Epithelial cell of proximal tubule (primary cell): ENCODE data around the gene SP9. TPM values are rescaled to one million over a fixed set of nuclear protein-coding genes. Genes with fewer than 3 reads are reported as not detected.

ENCODE experiments used
- DNase-seq: peaks from one replicate; pipeline ENCODE4 v3.0.0-alpha.2; 2011; ENCODE audit warnings: low read depth
- H3K4me3 ChIP-seq: 2 replicates; pipeline ENCODE4 v1.5.1; 2011; ENCODE audit warnings: low read depth, mild to moderate bottlenecking, low read length
- total RNA-seq: library from RNA; depleted of rRNA; stranded (reverse); fragments of >200 nt; gene quantifications from 2 replicates; pipeline ENCODE4 v1.2.3, GENCODE V29; 2015
- TF ChIP-seq, protein P1 (sequence below): conservative IDR thresholded peaks from 2 replicates; pipeline ENCODE4 v1.5.1; 2012; ENCODE audit warnings: low read depth, mild to moderate bottlenecking, low read length

SP9 gene
- total RNA-seq, 1 donor from 2014 or later = 0.06 TPM

DNA sequence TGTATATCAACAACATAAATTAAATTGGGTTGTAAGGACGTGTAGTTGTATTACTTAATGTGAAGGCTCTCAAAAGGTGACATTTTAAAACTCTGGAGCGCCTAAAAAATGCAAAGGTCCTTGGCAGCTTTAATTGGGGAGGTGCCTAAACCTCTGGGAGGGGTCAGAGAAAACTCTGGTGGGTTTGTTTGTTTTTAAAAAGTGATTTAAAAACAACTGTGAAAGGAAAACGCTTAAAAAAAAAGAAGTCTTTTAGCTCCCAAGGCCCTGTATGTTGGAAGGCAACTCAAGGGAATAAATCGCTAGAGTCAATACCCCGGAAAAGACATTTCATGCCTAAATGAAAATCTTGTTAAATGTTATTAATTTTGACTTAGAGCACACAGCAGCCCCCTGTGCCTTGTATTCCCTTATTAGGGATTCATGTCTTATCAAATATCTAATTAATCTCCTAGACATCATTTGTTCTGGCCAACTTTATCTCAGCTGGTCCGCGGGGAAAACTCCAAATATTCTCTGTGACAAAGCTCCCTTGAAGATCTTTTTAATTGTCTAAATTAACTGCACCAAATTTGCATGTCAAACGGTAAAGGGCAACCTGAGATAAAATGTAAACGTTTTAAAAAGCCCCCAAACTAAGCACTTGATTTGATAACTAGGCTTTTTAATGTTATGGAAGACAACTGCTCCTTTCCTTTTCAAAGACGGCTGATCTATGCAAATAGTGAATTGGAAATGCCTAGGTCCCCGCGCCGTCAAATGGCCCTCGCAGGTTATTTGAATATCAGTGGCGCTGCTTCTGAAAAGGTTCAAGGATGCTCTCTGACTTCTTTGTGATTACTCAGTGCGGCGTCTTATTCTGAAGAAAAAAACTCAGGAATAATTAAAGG, 4.2 kb downstream of the SP9 start:
- no peak overlapping the region for H3K4me3 ChIP-seq
- no peak for DNase-seq
- TF ChIP-seq, protein P1, sequence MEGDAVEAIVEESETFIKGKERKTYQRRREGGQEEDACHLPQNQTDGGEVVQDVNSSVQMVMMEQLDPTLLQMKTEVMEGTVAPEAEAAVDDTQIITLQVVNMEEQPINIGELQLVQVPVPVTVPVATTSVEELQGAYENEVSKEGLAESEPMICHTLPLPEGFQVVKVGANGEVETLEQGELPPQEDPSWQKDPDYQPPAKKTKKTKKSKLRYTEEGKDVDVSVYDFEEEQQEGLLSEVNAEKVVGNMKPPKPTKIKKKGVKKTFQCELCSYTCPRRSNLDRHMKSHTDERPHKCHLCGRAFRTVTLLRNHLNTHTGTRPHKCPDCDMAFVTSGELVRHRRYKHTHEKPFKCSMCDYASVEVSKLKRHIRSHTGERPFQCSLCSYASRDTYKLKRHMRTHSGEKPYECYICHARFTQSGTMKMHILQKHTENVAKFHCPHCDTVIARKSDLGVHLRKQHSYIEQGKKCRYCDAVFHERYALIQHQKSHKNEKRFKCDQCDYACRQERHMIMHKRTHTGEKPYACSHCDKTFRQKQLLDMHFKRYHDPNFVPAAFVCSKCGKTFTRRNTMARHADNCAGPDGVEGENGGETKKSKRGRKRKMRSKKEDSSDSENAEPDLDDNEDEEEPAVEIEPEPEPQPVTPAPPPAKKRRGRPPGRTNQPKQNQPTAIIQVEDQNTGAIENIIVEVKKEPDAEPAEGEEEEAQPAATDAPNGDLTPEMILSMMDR = no peak

- no peak overlapping the region for H3K4me3 ChIP-seq
- TF ChIP-seq, protein P1 = no peak
- DNase-seq = no peak
Measured at GRCh38 chr2:174339561-174340399, 5.0 kb downstream of the SP9 start.

DNA sequence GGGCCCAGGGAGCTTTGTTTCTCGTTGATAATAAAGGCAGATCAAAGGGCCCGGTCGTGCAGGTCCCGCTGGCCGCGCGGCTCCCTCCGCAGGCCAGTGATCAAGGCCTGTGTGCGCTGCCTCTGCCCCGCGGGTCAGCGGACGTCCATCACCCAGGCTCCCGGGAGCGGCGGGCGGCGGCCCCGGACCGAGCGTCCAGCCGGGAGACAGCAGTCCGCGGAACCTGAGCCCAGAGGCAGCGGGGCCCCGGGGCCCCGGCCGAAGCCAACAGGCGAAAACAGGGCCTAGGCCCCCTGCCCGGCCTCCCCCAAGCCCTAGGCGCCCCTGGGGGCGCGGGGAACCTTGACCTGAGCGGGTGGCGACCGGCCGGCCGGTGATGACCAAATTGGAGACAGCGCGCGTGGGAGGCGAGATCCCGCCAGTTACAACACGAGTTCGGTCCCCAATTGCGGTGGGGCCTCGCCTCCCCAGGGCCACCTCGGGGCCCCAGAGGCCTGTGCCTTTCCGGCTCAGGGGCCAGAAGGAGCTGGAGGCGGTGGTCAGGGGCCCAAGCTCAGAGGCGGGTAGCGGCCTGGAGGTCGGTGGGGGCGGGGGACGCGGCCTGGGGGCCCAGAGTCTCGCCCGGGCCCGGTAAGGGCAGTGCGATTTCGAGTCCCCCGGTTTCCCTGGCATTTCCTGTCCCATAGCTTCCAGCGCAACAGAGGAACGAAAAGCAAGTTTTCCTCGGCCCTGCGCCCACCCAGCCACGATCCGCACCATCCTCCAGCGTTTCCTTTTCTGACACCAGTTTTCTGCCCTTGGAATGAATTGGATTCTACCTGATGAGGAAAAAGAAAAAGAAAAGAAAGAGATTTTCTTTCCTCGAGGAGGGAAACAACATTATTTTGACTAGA, 5.9 kb downstream of the SP9 start:
- H3K4me3 ChIP-seq = peak overlapping the region; percentile 11
- no peak for DNase-seq

GRCh38 chr2:174341293-174341994, 6.7 kb downstream of the SP9 start:
- H3K4me3 ChIP-seq = no peak overlapping the region
- peak; percentile 40 for DNase-seq
- TF ChIP-seq, protein P1 = peak; percentile 98

More for the DNA sequence above, 5.9 kb downstream of the SP9 start:
- TF ChIP-seq, protein P1 = no peak

GRCh38 chr2:174341995-174342685, 7.4 kb downstream of the SP9 start:
- TF ChIP-seq, protein P1 = no peak
- H3K4me3 ChIP-seq = no peak overlapping the region
- no peak for DNase-seq
